Fibroblast of peridontal ligament (primary cell): ENCODE measurements around the gene SDK2.

Experiments
- DNase-seq: peaks from one replicate; pipeline ENCODE4 v3.0.0-alpha.2; 2010; ENCODE audit errors: extremely low read depth

SDK2 gene

GRCh38 chr17:73343168-73343634 lies 301.0 kb downstream of the SDK2 start:
- peak; percentile 86 for DNase-seq

GRCh38 chr17:73342541-73343167 lies 301.6 kb downstream of the SDK2 start:
- DNase-seq, result no peak

GRCh38 chr17:73342050-73342522 lies 302.2 kb downstream of the SDK2 start:
- peak; percentile 83 for DNase-seq

GRCh38 chr17:73341350-73342049 lies 302.7 kb downstream of the SDK2 start:
- no peak for DNase-seq

GRCh38 chr17:73340093-73340596 lies 304.1 kb downstream of the SDK2 start:
- peak; percentile 95 for DNase-seq

- DNase-seq, result no peak
Measured at GRCh38 chr17:73338566-73339197, 305.6 kb downstream of the SDK2 start.

- peak; percentile 78 for DNase-seq
Measured at GRCh38 chr17:73338050-73338521, 306.2 kb downstream of the SDK2 start.

- DNase-seq, result peak; percentile 28
Measured at GRCh38 chr17:73337330-73337710, 306.9 kb downstream of the SDK2 start.

GRCh38 chr17:73336408-73337329 lies 307.6 kb downstream of the SDK2 start:
- DNase-seq, result no peak

- no peak for DNase-seq
Measured at GRCh38 chr17:73335591-73336407, 308.4 kb downstream of the SDK2 start.

- DNase-seq, result no peak
Measured at GRCh38 chr17:73334771-73335513, 309.3 kb downstream of the SDK2 start.

GRCh38 chr17:73333445-73333844 lies 310.8 kb downstream of the SDK2 start:
- DNase-seq, result peak; percentile 66

GRCh38 chr17:73331060-73331459 lies 313.2 kb downstream of the SDK2 start:
- DNase-seq, result no peak

- DNase-seq, result no peak
Measured at GRCh38 chr17:73327676-73328075, 316.6 kb downstream of the SDK2 start.

GRCh38 chr17:73325527-73325842 lies 318.8 kb downstream of the SDK2 start:
- peak; percentile 97 for DNase-seq

- DNase-seq, result no peak
Measured at GRCh38 chr17:73324711-73325526, 319.3 kb downstream of the SDK2 start.

GRCh38 chr17:73324160-73324475 lies 320.1 kb downstream of the SDK2 start:
- DNase-seq, result peak; percentile 67

GRCh38 chr17:73323409-73324159 lies 320.7 kb downstream of the SDK2 start:
- DNase-seq, result peak; percentile 37
